Activated T-helper 1 cell treated with Interleukin-2 at 50 U/mL for 16 hours (primary cell): ENCODE measurements around the gene APOL3.
"Not testable (repeated sequence)": the region's sequence is repeated elsewhere in the genome, so short reads cannot be mapped to it uniquely, and the experiment has no call there.

Experiments used
- DNase-seq: peaks from one replicate; pipeline ENCODE4 v3.0.0-alpha.2; 2020; ENCODE audit warnings: low read depth

APOL3 gene

GRCh38 chr22:36100908-36101307, 59.6 kb downstream of the APOL3 start:
- DNase-seq, result not testable (repeated sequence)

GRCh38 chr22:36100134-36100824, 60.3 kb downstream of the APOL3 start:
- no peak for DNase-seq

- not testable (repeated sequence) for DNase-seq
Measured at GRCh38 chr22:36099561-36099960, 61.0 kb downstream of the APOL3 start.

GRCh38 chr22:36097880-36098279, 62.7 kb downstream of the APOL3 start:
- no peak for DNase-seq

- not testable (repeated sequence) for DNase-seq
Measured at GRCh38 chr22:36090772-36091171, 69.8 kb downstream of the APOL3 start.
